DND-41 (cell line): ENCODE results near the gene TSTD2.

Experiments used
- ATAC-seq: fragments of 200-7000 bp; cut with Tn5 transposase; 3 replicates; pipeline ENCODE4 v1.9.1; 2021; ENCODE audit warnings: low read depth; ENCODE audit not compliant: insufficient read depth
- DNase-seq: peaks from one replicate; pipeline ENCODE4 v3.0.0-alpha.2; 2020
- H2AFZ ChIP-seq: 2 replicates; pipeline ENCODE4 v1.6.0; 2012; ENCODE audit warnings: low read depth, low read length
- H3K27ac ChIP-seq: 2 replicates; pipeline ENCODE4 v1.5.1; 2012; ENCODE audit warnings: low read length, inconsistent platforms
- H3K27me3 ChIP-seq: fragments of 200-600 bp; sonication (generic); 2 replicates; pipeline ENCODE4 v1.6.0; 2012; ENCODE audit warnings: low read length, mild to moderate bottlenecking, inconsistent platforms; ENCODE audit not compliant: insufficient read depth, poor library complexity
- H3K36me3 ChIP-seq: 2 replicates; pipeline ENCODE4 v1.5.1; 2012; ENCODE audit warnings: low read length, inconsistent platforms; ENCODE audit not compliant: insufficient read depth
- H3K4me1 ChIP-seq: 2 replicates; pipeline ENCODE4 v1.5.1; 2012; ENCODE audit warnings: mild to moderate bottlenecking, low read length; ENCODE audit not compliant: insufficient read depth
- H3K4me2 ChIP-seq: 2 replicates; pipeline ENCODE4 v1.6.0; 2012; ENCODE audit warnings: mild to moderate bottlenecking, moderate library complexity, low read length, inconsistent platforms; ENCODE audit not compliant: insufficient read depth
- H3K4me3 ChIP-seq, 2 experiments: fragments of 200-600 bp in 1 of 2; shearing (Covaris generic) in 1 of 2; 2 replicates each; pipeline ENCODE4 v1.5.1; 2012 to 2016; ENCODE audit warnings: inconsistent platforms in 2 of 2, low read length in 2 of 2, mild to moderate bottlenecking in 2 of 2, low read depth in 1 of 2, moderate library complexity in 1 of 2
- H3K79me2 ChIP-seq: 2 replicates; pipeline ENCODE4 v1.6.0; 2012; ENCODE audit warnings: low read length, inconsistent platforms; ENCODE audit not compliant: insufficient read depth
- H3K9ac ChIP-seq: 2 replicates; pipeline ENCODE4 v1.6.0; 2012; ENCODE audit warnings: low read depth, mild to moderate bottlenecking, inconsistent platforms, low read length, moderate library complexity
- H3K9me3 ChIP-seq: 2 replicates; pipeline ENCODE4 v1.5.1; 2012; ENCODE audit warnings: low read length, moderate library complexity, mild to moderate bottlenecking, inconsistent platforms; ENCODE audit not compliant: insufficient read depth, severe bottlenecking
- H4K20me1 ChIP-seq: 2 replicates; pipeline ENCODE4 v1.6.0; 2012; ENCODE audit warnings: low read length; ENCODE audit not compliant: insufficient read depth
- CTCF ChIP-seq: IDR thresholded peaks from 2 replicates; pipeline ENCODE4 v1.5.1; 2012; ENCODE audit warnings: borderline replicate concordance, low read length, moderate library complexity, mild to moderate bottlenecking; ENCODE audit not compliant: poor library complexity, severe bottlenecking; ENCODE audit errors: extremely low read depth
- EZH2 ChIP-seq: IDR thresholded peaks from 3 replicates; pipeline ENCODE4 v1.6.1; 2012; ENCODE audit warnings: borderline replicate concordance, low read depth, mild to moderate bottlenecking, moderate library complexity, low read length, inconsistent platforms; ENCODE audit not compliant: severe bottlenecking

Gene TSTD2

GRCh38 chr9:97632985-97633858, at the start of gene TSTD2, which contains the start of gene NCBP1:
TSS of gene TSTD2 (minus strand) at chr9:97633368. CDS start at chr9:97627562, 5,806 bp downstream.
TSS of gene NCBP1 (plus strand) at chr9:97633821. CDS start at chr9:97633882, 61 bp downstream.
- no peak for TF ChIP-seq EZH2
- peak; percentile 17 for TF ChIP-seq CTCF
- Histone ChIP-seq H3K4me3 (peak within 1 kb of the TSS; percentile 75 to 99), H3K4me1 (peaks cover 50% of the 10 kb centered on the region), H3K27me3 (no peaks in the 10 kb centered on the region), H3K9me3 (no peaks in the 10 kb centered on the region), H3K79me2 (peaks cover 91% of the 10 kb centered on the region), H3K36me3 (peaks cover 14% of the 10 kb centered on the region), H3K27ac (peak within 1 kb of the TSS; percentile 77), H3K9ac (peak within 1 kb of the TSS; percentile 99), H4K20me1 (peaks cover 41% of the 10 kb centered on the region), H3K4me2 (peak within 1 kb of the TSS; percentile 82), H2AFZ (peak within 1 kb of the TSS; percentile 95)
- DNase-seq, result peak; percentile 94
- peak; percentile 89 for ATAC-seq

- H3K9ac ChIP-seq, result no peak overlapping the region
- no peaks in the 10 kb centered on the region for H4K20me1 ChIP-seq
- ATAC-seq (no peak), DNase-seq (no peak)
- H3K4me1 ChIP-seq, result no peaks in the 10 kb centered on the region
- H3K27ac ChIP-seq, result no peak overlapping the region
- H3K9me3 ChIP-seq, result no peaks in the 10 kb centered on the region
- H2AFZ ChIP-seq, result no peak overlapping the region
- no peak overlapping the region for H3K4me3 ChIP-seq
- no peaks in the 10 kb centered on the region for H3K27me3 ChIP-seq
- no peak overlapping the region for H3K4me2 ChIP-seq
- peaks cover 2% of the 10 kb centered on the region; the same call in 1 of the 2 replicates for H3K79me2 ChIP-seq
- H3K36me3 ChIP-seq, result peaks cover 68% of the 10 kb centered on the region
- TF ChIP-seq CTCF (no peak), EZH2 (no peak)
These were observed 49.1 kb upstream of the TSTD2 start for GRCh38 chr9:97682242-97682641.

DNA sequence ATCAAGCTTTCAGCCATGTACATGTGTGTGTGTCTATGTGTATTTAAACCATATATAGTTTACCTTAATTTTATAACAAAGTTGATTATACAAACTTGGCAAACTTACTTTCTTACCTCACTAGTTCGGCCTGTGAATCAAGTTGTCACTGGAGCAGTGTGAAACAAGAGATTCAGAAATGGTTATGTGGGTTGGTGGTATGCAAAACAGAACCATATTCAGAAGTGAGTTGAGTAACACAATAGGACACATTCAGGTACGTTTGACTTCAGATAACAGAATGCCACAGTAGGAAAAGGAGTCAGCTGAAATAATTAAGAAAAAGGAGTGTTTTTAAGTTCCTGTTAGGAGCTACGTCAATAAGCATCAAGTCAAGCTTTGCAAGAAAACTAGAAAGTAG, 42.5 kb upstream of the TSTD2 start:
- Histone ChIP-seq H3K9me3 (no peaks in the 10 kb centered on the region), H2AFZ (no peak overlapping the region)
- ATAC-seq, result no peak

More for the DNA sequence above, 42.5 kb upstream of the TSTD2 start:
- H4K20me1 ChIP-seq, result no peaks in the 10 kb centered on the region
- no peak overlapping the region for H3K4me2 ChIP-seq
- no peaks in the 10 kb centered on the region for H3K4me1 ChIP-seq
- H3K4me3 ChIP-seq, result no peak overlapping the region
- no peak overlapping the region for H3K27ac ChIP-seq
- H3K36me3 ChIP-seq, result peaks cover 85% of the 10 kb centered on the region
- H3K9ac ChIP-seq, result no peak overlapping the region
- DNase-seq, result no peak
- H3K27me3 ChIP-seq, result no peaks in the 10 kb centered on the region
- no peak for TF ChIP-seq EZH2
- TF ChIP-seq CTCF, result no peak
- H3K79me2 ChIP-seq, result peaks cover 5% of the 10 kb centered on the region; the same call in 1 of the 2 replicates
